GM19372 (cell line): ENCODE measurements around the gene VPS37C.

Experiments
- ATAC-seq: cut with Tn5 transposase; IDR thresholded peaks from one replicate; pipeline ENCODE4 v1.9.1; 2021; ENCODE audit warnings: mild to moderate bottlenecking, low read depth, moderate library complexity; ENCODE audit not compliant: unreplicated experiment

Gene VPS37C

DNA sequence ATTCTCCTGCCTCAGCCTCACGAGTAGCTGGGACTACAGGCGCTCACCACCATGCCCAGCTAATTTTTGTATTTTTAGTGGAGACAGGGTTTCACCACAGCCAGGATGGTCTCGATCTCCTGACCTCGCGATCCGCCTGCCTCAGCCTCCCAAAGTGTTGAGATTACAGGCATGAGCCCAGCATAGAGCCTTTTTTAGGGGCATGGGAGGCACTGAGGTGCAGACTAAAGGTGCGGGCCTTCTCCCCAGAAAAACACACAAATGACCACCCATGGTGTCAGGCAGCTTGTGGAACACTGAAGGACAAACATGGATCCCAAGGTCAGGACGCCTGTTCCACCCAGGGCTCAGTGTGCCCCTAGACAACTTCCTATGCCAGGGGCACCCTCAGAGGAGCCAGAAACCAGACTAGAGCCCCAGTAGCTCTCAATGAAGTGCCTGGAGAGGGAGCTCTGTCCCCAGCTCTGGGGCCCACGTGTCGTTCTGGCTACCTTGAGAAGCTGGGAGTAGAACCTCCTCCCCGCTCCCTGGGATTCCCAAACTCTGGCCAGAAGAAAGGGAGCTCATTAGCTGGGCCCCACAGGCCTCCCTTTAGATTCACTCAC lies 80.1 kb downstream of the VPS37C start:
- ATAC-seq = no peak

DNA sequence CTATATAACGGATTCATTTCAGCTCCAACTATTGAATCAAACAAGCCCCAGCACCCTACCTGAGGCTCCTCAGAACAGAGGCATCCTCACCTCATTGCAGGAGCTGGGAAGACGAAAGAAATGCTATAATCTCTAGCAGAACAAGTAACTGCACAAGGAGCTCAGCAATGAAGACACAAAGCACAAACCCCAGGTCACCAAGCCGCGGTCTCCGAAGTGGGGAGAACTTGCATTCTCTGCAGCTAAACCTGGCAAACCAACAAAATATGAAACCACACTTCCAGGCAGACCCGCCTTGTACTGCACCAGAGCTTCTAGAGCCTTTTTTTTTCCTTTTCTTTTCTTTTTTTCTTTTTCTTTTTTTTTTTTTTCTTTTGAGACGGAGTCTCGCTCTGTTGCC lies 80.7 kb downstream of the VPS37C start:
- no peak for ATAC-seq
